Activated B cell treated with CpG ODN at 0.5 μM for 24 hours (primary cell): ENCODE results near the gene LMO7. TPM values are rescaled to one million over a fixed set of nuclear protein-coding genes. Genes with fewer than 3 reads are reported as not detected.

ENCODE experiments used
- ATAC-seq: fragments of 200-7000 bp; cut with Tn5 transposase; one replicate; pipeline ENCODE4 v1.10.0; 2021; ENCODE audit warnings: low read depth, mild to moderate bottlenecking, moderate library complexity
- CTCF ChIA-PET: fragments of 350-600 bp; sonication (Branson Sonifier 250); formaldehyde crosslinking; loops from one replicate; lab custom pipeline; 2021; ENCODE audit warnings: antibody characterized with exemption; lab: Charles Lee
- POLR2A ChIA-PET: fragments of 350-600 bp; sonication (Branson Sonifier 250); formaldehyde crosslinking; loops from one replicate; lab custom pipeline; 2021; ENCODE audit warnings: antibody characterized with exemption; lab: Charles Lee
- DNase-seq: peaks from one replicate; pipeline ENCODE4 v3.0.0; 2022
- H3K27ac Mint-ChIP-seq: one replicate; pipeline ENCODE4 v1.8.0; 2020; ENCODE audit warnings: mixed read lengths
- H3K27me3 Mint-ChIP-seq: one replicate; pipeline ENCODE4 v1.8.0; 2021; ENCODE audit warnings: mixed read lengths
- H3K36me3 Mint-ChIP-seq: one replicate; pipeline ENCODE4 v1.8.0; 2021; ENCODE audit warnings: low read depth, mixed read lengths
- H3K4me1 Mint-ChIP-seq: one replicate; pipeline ENCODE4 v1.8.0; 2021; ENCODE audit warnings: mixed read lengths
- H3K4me3 Mint-ChIP-seq: one replicate; pipeline ENCODE4 v1.8.0; 2020; ENCODE audit warnings: mild to moderate bottlenecking, mixed read lengths
- H3K9me3 Mint-ChIP-seq: one replicate; pipeline ENCODE4 v1.8.0; 2020; ENCODE audit warnings: mixed read lengths
- CTCF ChIP-seq: fragments of 200-600 bp; IDR thresholded peaks from one replicate; pipeline ENCODE4 v1.8.0; 2022; ENCODE audit warnings: antibody characterized with exemption, mild to moderate bottlenecking
- intact Hi-C: fragments of 100-400 bp; cut with micrococcal nuclease; formaldehyde crosslinking; loops from one replicate; pipeline ENCODE4 v1.15.1; 2024
- total RNA-seq: library from RNA; stranded (reverse); gene quantifications from 2 replicates; pipeline ENCODE4 v1.2.3, GENCODE V29; 2022

The LMO7 gene
- total RNA-seq, 1 donor from 2014 or later, result 19.5 TPM

DNA sequence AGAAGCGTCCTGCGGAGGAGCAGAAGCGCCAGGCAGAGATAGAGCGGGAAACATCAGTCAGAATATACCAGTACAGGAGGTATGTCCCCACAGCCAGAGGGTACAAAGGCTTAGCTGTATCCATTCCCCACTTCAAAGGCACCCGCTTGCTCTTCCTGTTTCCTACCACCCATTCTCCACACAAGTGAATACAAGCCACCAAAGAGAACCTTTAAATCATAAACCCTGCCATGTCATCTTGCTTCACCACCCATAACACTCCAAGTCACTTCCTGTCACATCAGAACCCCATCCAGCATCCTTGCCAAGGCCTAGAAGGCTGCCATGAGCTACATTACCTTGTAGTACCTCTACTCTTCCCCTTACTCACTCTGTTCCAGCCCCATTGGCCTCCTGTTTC, 205.8 kb downstream of the LMO7 start:
- Mint-ChIP-seq H3K4me1 (no peaks in the 10 kb centered on the region), H3K9me3 (no peaks in the 10 kb centered on the region), H3K27ac (no peak overlapping the region), H3K27me3 (no peaks in the 10 kb centered on the region), H3K36me3 (peaks cover 57% of the 10 kb centered on the region), H3K4me3 (no peak overlapping the region)
- ChIA-PET POLR2A (no interaction called here), CTCF (no interaction called here)
- TF ChIP-seq CTCF, result no peak
- ATAC-seq (no peak), DNase-seq (no peak)
- intact Hi-C loops, result no loop called here

DNA sequence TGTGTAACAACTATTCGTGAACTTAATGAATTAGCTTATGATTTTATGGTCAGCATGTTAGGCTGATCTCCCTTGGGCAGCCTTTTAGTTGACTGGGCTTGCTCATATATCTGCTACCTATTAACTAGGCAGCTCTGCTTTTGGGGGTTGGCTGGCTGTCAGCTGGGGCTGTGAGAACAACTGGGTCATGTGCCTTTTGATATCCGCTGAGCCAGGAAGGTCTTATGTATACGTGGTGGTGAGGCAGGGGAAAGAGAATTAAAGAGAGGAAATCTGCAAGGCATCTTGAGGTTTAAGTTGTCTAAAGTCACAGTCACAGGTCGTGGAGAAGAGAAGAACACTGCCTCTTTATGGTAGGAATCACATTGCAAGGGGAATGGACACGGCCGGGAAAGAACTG, 206.9 kb downstream of the LMO7 start:
- no peak for DNase-seq
- no peak overlapping the region for H3K4me3 Mint-ChIP-seq
- H3K27ac Mint-ChIP-seq, result no peak overlapping the region
- no peaks in the 10 kb centered on the region for H3K4me1 Mint-ChIP-seq
- no peak for ATAC-seq
- H3K36me3 Mint-ChIP-seq, result peaks cover 52% of the 10 kb centered on the region
- no peak for TF ChIP-seq CTCF
- POLR2A ChIA-PET, result no interaction called here
- CTCF ChIA-PET, result no interaction called here
- H3K9me3 Mint-ChIP-seq, result no peaks in the 10 kb centered on the region
- intact Hi-C loops, result no loop called here
- no peaks in the 10 kb centered on the region for H3K27me3 Mint-ChIP-seq

DNA sequence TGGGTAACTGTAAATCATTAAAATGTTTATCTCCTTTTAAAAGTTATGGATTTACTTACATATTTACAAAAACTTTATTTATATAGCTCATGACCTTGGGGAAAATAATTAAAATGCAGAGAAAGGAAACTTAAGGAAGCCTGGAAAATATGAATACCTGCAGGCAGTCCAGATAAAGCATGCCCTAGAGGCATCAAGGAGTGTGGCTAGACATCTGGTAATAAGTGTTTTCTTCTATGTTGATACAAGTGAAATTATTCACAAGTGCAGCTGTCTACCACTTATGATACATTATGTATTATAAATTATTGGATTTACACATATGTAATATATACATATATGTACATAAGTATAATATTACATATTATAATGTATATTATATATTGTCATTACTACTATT, 207.9 kb downstream of the LMO7 start:
- TF ChIP-seq CTCF, result no peak
- Mint-ChIP-seq H3K4me1 (no peaks in the 10 kb centered on the region), H3K27me3 (no peaks in the 10 kb centered on the region), H3K27ac (no peak overlapping the region), H3K36me3 (peaks cover 52% of the 10 kb centered on the region), H3K4me3 (no peak overlapping the region), H3K9me3 (no peaks in the 10 kb centered on the region)
- ChIA-PET CTCF (no interaction called here), POLR2A (no interaction called here)
- DNase-seq (no peak), ATAC-seq (no peak)
- intact Hi-C loops, result no loop called here

DNA sequence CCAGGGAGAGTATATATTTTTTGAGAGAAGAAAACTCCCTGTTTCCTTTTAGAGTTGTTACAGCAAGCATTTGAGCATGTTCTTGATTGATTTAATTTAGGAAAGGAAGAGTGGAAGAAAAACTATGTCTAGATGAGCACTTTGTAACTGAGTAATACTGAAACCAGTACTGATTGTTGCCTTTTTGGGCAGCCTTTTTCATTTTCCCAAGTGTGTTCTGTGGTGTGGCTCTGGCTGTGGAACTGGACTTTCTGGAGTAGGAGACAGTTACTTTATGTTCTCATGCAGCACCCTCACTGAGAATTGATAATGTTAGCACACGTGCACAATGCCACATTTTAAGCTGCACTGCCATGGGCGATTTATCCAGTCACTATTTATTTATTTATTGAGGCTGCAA, 211.5 kb downstream of the LMO7 start:
- CTCF ChIA-PET, result no interaction called here
- no peaks in the 10 kb centered on the region for H3K9me3 Mint-ChIP-seq
- ATAC-seq (no peak), DNase-seq (no peak)
- TF ChIP-seq CTCF, result no peak
- H3K27ac Mint-ChIP-seq, result no peak overlapping the region
- intact Hi-C loops, result no loop called here
- H3K4me3 Mint-ChIP-seq, result no peak overlapping the region
- peaks cover 33% of the 10 kb centered on the region for H3K36me3 Mint-ChIP-seq
- no peaks in the 10 kb centered on the region for H3K27me3 Mint-ChIP-seq
- no peaks in the 10 kb centered on the region for H3K4me1 Mint-ChIP-seq
- POLR2A ChIA-PET, result no interaction called here

DNA sequence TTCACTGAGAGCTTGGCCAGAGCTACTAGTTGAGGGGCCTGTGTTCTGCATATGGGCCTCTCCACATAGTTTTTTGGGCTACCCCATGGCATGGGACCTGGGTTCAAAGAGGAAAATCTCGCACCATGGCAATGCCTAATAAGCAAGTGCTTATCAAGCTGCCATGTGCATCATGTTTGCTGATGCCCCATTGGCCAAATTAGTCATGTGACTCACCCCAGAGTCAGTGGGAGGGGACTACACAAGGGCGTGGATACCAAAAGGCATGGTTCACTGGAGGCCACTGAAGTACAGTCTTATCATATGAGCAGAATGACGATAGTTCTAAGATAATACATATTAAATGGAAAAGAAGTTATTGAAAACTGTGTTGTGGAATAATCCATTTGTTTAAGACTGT, 214.8 kb downstream of the LMO7 start:
- no peaks in the 10 kb centered on the region for H3K27me3 Mint-ChIP-seq
- no peak overlapping the region for H3K4me3 Mint-ChIP-seq
- no peak overlapping the region for H3K27ac Mint-ChIP-seq
- no peaks in the 10 kb centered on the region for H3K9me3 Mint-ChIP-seq
- ChIA-PET CTCF (interaction anchor here (0.9 kb wide), 1 partner anchor 11 kb away, joined by 3 read pairs; no protein-coding TSS in a partner anchor), POLR2A (no interaction called here)
- H3K4me1 Mint-ChIP-seq, result no peaks in the 10 kb centered on the region
- intact Hi-C loops, result no loop called here
- TF ChIP-seq CTCF, result no peak
- H3K36me3 Mint-ChIP-seq, result peaks cover 29% of the 10 kb centered on the region
- DNase-seq (no peak), ATAC-seq (no peak)
